AG09319 (cell line): ENCODE results near the gene ORMDL1.

Experiments used
- DNase-seq: peaks from one replicate; pipeline ENCODE4 v3.0.0-alpha.2; 2010; ENCODE audit warnings: low read depth; ENCODE audit errors: extremely low read depth
- TF ChIP-seq, protein P1 (sequence below): IDR thresholded peaks from 2 replicates; pipeline ENCODE4 v1.5.1; 2011; ENCODE audit warnings: low read depth, mild to moderate bottlenecking, inconsistent platforms, low read length, moderate library complexity

Gene ORMDL1

DNA sequence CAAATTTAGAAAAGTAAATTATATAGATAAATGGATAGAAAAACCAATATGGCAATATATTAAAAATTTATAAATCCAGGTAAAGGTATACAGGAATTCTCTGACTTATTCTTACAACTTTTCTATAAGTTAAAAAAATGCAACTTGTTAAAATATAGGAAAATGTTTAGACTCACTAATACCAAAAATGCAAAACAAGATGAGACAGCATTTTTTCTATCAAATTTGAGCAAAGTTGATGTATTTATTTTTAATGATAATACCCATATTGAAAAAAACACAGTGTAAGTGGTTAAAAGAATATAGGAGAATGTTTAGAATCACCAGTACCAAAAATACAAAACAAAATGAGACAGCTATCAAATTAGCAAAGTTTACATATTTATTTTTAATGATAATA, 57.3 kb downstream of the ORMDL1 start:
- TF ChIP-seq, protein P1, sequence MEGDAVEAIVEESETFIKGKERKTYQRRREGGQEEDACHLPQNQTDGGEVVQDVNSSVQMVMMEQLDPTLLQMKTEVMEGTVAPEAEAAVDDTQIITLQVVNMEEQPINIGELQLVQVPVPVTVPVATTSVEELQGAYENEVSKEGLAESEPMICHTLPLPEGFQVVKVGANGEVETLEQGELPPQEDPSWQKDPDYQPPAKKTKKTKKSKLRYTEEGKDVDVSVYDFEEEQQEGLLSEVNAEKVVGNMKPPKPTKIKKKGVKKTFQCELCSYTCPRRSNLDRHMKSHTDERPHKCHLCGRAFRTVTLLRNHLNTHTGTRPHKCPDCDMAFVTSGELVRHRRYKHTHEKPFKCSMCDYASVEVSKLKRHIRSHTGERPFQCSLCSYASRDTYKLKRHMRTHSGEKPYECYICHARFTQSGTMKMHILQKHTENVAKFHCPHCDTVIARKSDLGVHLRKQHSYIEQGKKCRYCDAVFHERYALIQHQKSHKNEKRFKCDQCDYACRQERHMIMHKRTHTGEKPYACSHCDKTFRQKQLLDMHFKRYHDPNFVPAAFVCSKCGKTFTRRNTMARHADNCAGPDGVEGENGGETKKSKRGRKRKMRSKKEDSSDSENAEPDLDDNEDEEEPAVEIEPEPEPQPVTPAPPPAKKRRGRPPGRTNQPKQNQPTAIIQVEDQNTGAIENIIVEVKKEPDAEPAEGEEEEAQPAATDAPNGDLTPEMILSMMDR, result no peak
- DNase-seq, result no peak

DNA sequence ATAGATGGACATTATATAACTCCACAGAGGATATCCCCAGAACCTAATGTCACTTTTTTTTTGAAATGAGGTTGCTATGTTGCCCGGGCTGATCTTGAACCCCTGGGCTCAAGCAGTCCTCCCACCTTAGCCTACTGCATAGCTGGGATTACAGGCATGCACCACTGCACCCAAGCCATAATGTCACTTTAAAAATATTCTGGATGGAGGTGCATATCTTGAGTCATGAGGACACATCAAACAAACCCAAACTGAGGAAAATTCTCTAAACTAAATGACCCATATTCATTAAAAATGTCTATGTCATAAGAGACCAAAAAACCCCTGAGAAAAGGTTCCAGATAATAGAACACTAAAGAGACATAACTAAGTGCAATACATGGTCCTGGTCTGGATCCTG, 57.9 kb downstream of the ORMDL1 start:
- TF ChIP-seq, protein P1, result no peak
- DNase-seq, result no peak

DNA sequence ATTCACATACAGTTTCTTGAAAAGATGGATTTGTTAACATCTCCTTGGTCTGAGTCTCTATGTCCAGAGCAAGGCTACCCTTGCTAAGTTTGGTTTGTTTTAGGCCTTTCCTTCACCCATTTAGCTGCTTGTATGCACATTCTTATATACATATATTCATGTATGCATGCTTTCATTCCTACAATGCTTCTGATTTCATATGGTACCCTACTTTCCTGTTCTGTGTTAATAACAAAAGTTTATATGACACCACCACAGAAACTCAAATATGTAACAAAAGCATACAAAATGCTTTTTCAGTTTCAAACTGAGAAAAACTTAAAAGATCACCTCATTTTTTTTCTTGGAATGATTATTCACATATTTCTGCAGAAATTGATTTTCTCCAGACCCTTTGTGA, 60.9 kb downstream of the ORMDL1 start:
- TF ChIP-seq, protein P1, result no peak
- no peak for DNase-seq
